Pancreas (tissue), 10 donors: ENCODE measurements around the gene LRP8. TPM values are rescaled to one million over a fixed set of nuclear protein-coding genes. Genes with fewer than 3 reads are reported as not detected.

Experiments used
- ATAC-seq, 4 donors: fragments of 200-7000 bp; cut with Tn5 transposase; one replicate each; pipeline versions ENCODE4 v1.8.0 to v1.9.1; 2020; ENCODE audit warnings: mild to moderate bottlenecking in 4 of 4, moderate library complexity in 4 of 4
- DNase-seq, 6 donors: peaks; one replicate each; pipeline ENCODE4 v3.0.0-alpha.2; 2020
- FAIRE-seq: peaks from 2 replicates; lab custom pipeline; 2012; peaks lifted over from hg19 to GRCh38; lab: Jason Lieb, UNC
- H3K27ac ChIP-seq, 4 donors: fragments of 200-600 bp; sonication (generic); 1 replicate in 3 of 4; 2 replicates in 1 of 4; pipeline versions ENCODE4 v1.5.0 to v1.8.0; 2020
- H3K27me3 ChIP-seq, 4 donors: fragments of 200-600 bp; one replicate each; pipeline ENCODE4 v1.8.0; 2021
- H3K36me3 ChIP-seq, 3 donors: fragments of 200-600 bp; sonication (generic) in 1 of 3; one replicate each; pipeline versions ENCODE4 v1.5.0 to v1.8.0; 2020 to 2021
- H3K4me1 ChIP-seq, 3 donors: fragments of 200-600 bp; one replicate each; pipeline ENCODE4 v1.8.0; 2021
- H3K4me3 ChIP-seq, 4 donors: fragments of 200-600 bp; sonication (generic) in 2 of 4; one replicate each; pipeline versions ENCODE4 v1.5.0 to v1.8.0; 2020 to 2021
- H3K9me3 ChIP-seq, 4 donors: fragments of 200-600 bp; one replicate each; pipeline ENCODE4 v1.8.0; 2021
- WGBS, 2 donors: extraction: QIAGEN DNeasy Blood & Tissue Kit; methylation state at CpG; one replicate each; pipeline ENCODE4 v1.1.7; 2013; 5-methylcytosine and 5-hydroxymethylcytosine counted together
- intact Hi-C, 3 donors: fragments of 100-400 bp; cut with DNase I; formaldehyde crosslinking; loops; one replicate each; pipeline versions ENCODE4 v1.11.1 to v1.14.2; 2022
- polyA plus RNA-seq, 2 donors: library from polyadenylated mRNA; stranded (reverse); fragments of 200-250 nt; gene quantifications; one replicate each; pipeline ENCODE4 v1.2.3, GENCODE V29; 2013
- total RNA-seq, 6 donors: library from RNA; stranded (reverse); fragmentation: NEBNext Ultra II Directional in 4 of 6; extraction: Animal tissue kit (Norgen Biotek cat#: 25700) in 4 of 6; gene quantifications; one replicate each; pipeline versions ENCODE4 v1.2.1 to v1.2.4, GENCODE V29; 2021 to 2023
- TF ChIP-seq, protein P1 (sequence below), 4 donors: fragments of 200-600 bp; sonication (generic) in 3 of 4; IDR thresholded peaks; one replicate each; pipeline versions ENCODE4 v1.5.0 to v1.8.0; 2021; ENCODE audit warnings: antibody characterized with exemption in 4 of 4
- donor health status: healthy with polysubstance abuse.
- donor health status: DM: no; HTN: no; CAD: no; lungs with moderate emphysema.
- donor health status: DM: no; HTN: no; CAD: no.
- donor health status: control.
- donor health status: control.
- donor health status: Bipolar disorder and iron deficiency.
- donor health status: DM: yes; HTN: yes; CAD: no.
- donor health status: DM: no; HTN: no; CAD: no.
- donor health status: DM: no; HTN: no; CAD: no.
- donor health status: DM: yes; HTN: yes; CAD: no.

The LRP8 gene
- total RNA-seq (1 to 10 TPM in 2 of 6 donors, under 1 TPM in 4; 0.08 to 2.3 (median 0.84) TPM), polyA plus RNA-seq (under 1 TPM; 0.34 to 0.40 TPM)

GRCh38 chr1:53328009-53328461 lies at the start of gene LRP8:
LRP8 (minus strand) TSS chr1:53328070; CDS start chr1:53327912, 158 bp downstream.
- DNase-seq, result peak; percentile 54 to 89 (median 62)
- Histone ChIP-seq H3K27me3 (no peaks in the 10 kb centered on the region), H3K36me3 (no peaks in the 10 kb centered on the region), H3K4me3 (peak within 1 kb of the TSS; percentile 43 to 81 (median 50)), H3K4me1 (peaks cover 4 to 7% (median 5%) of the 10 kb centered on the region in 3 donors), H3K27ac (no peak within 1 kb of the TSS), H3K9me3 (no peaks in the 10 kb centered on the region)
- TF ChIP-seq, protein P1, sequence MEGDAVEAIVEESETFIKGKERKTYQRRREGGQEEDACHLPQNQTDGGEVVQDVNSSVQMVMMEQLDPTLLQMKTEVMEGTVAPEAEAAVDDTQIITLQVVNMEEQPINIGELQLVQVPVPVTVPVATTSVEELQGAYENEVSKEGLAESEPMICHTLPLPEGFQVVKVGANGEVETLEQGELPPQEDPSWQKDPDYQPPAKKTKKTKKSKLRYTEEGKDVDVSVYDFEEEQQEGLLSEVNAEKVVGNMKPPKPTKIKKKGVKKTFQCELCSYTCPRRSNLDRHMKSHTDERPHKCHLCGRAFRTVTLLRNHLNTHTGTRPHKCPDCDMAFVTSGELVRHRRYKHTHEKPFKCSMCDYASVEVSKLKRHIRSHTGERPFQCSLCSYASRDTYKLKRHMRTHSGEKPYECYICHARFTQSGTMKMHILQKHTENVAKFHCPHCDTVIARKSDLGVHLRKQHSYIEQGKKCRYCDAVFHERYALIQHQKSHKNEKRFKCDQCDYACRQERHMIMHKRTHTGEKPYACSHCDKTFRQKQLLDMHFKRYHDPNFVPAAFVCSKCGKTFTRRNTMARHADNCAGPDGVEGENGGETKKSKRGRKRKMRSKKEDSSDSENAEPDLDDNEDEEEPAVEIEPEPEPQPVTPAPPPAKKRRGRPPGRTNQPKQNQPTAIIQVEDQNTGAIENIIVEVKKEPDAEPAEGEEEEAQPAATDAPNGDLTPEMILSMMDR (IDR thresholded peaks at IDR 0.05), result no peak
- FAIRE-seq, result no peak
- intact Hi-C loops, result no loop called here
- WGBS, 2 donors, result 5 to 9% methylated on average over 17 to 47 of the region's 47 CpGs
- ATAC-seq, result peak; percentile 46 to 74 (median 52)

DNA sequence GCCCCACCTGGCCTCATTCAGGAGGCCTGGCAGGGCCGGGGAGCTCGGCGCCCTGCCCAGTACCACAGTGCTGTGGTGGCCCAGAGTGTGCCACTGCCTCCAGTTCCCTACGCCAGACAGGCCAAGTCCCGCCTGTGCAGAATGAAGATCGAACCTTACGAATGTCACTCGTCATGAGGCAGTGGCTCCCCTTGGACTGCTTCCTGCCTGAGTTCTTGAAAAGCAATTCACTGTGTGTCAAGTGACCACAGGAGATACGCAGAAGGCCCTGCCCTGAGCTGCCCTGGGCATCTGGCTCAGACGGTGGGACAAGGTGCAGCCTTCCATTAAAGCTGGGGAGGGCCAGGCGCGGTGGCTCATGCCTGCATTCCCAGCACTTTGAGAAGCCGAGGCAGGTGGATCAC lies 49.6 kb upstream of the LRP8 start:
- FAIRE-seq (no peak), ATAC-seq (no peak), DNase-seq (peak in 1 of 6 donors; percentile 39)
- Histone ChIP-seq H3K27me3 (no peaks in the 10 kb centered on the region), H3K36me3 (no peaks in the 10 kb centered on the region), H3K27ac (no peak overlapping the region), H3K9me3 (no peaks in the 10 kb centered on the region), H3K4me1 (no peaks in the 10 kb centered on the region), H3K4me3 (no peak overlapping the region)
- 74 to 86% methylated on average over 13 of the region's 13 CpGs for WGBS, 2 donors
- intact Hi-C loops, result no loop called here
- TF ChIP-seq, protein P1 (IDR thresholded peaks at IDR 0.05), result no peak

- no peak for ATAC-seq
- no peaks in the 10 kb centered on the region for H3K27me3 ChIP-seq
- no peak overlapping the region for H3K27ac ChIP-seq
- H3K36me3 ChIP-seq, result no peaks in the 10 kb centered on the region
- DNase-seq, result peak in 2 of 6 donors; percentile 9 to 20
- TF ChIP-seq, protein P1 (IDR thresholded peaks at IDR 0.05), result no peak
- intact Hi-C loops, result no loop called here
- H3K4me3 ChIP-seq, result no peak overlapping the region
- H3K9me3 ChIP-seq, result no peaks in the 10 kb centered on the region
- FAIRE-seq, result no peak
- H3K4me1 ChIP-seq, result no peaks in the 10 kb centered on the region
- WGBS, 2 donors, result 67 to 71% methylated on average over 14 of the region's 14 CpGs
These were observed 49.0 kb upstream of the LRP8 start for GRCh38 chr1:53376742-53377437.

DNA sequence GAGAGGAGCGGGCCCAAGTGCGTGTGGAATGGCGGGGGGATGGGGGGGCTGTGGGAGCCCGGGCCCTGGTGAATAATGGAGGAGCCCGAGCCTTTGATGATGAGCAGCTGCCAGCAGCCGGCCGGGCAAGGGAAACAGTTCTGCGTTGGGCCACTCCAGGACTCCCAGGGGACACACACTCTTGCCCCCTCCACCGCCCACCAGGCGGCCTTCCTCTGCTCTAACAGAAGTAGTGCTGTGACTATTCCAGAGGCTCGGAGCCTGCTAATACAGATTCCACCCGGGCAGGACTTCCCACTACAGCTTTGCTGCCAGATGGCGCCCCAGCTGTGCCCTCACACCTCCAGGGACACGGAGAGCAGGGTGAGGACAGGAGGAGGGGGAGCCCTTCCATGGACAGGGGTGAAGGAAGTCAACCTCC lies 48.2 kb upstream of the LRP8 start:
- Histone ChIP-seq H3K27ac (no peak overlapping the region), H3K9me3 (no peaks in the 10 kb centered on the region), H3K4me3 (no peak overlapping the region), H3K4me1 (no peaks in the 10 kb centered on the region), H3K36me3 (no peaks in the 10 kb centered on the region), H3K27me3 (no peaks in the 10 kb centered on the region)
- DNase-seq, result peak in 2 of 6 donors; percentile 7 to 43
- intact Hi-C loops, result no loop called here
- WGBS, 2 donors, result 43 to 53% methylated on average over 11 to 14 of the region's 14 CpGs
- ATAC-seq, result no peak
- TF ChIP-seq, protein P1 (IDR thresholded peaks at IDR 0.05), result no peak
- no peak for FAIRE-seq

GRCh38 chr1:53375440-53375839 lies 47.6 kb upstream of the LRP8 start:
- TF ChIP-seq, protein P1 (IDR thresholded peaks at IDR 0.05), result no peak
- 71 to 72% methylated on average over 13 of the region's 13 CpGs for WGBS, 2 donors
- no peaks in the 10 kb centered on the region for H3K36me3 ChIP-seq
- H3K27ac ChIP-seq, result no peak overlapping the region
- H3K9me3 ChIP-seq, result no peaks in the 10 kb centered on the region
- H3K4me3 ChIP-seq, result no peak overlapping the region
- intact Hi-C loops, result no loop called here
- H3K4me1 ChIP-seq, result no peaks in the 10 kb centered on the region
- H3K27me3 ChIP-seq, result no peaks in the 10 kb centered on the region
- FAIRE-seq, result no peak
- peak in 2 of 6 donors; percentile 10 to 45 for DNase-seq
- no peak for ATAC-seq
